Measurements from ENCODE around the gene TPRG1L. TPM values are rescaled to one million over a fixed set of nuclear protein-coding genes. Genes with fewer than 3 reads are reported as not detected.

Gene TPRG1L
- total and polyA plus RNA-seq, 2 experiments from 2014 or later = 6.2 to 20.3 TPM

DNA sequence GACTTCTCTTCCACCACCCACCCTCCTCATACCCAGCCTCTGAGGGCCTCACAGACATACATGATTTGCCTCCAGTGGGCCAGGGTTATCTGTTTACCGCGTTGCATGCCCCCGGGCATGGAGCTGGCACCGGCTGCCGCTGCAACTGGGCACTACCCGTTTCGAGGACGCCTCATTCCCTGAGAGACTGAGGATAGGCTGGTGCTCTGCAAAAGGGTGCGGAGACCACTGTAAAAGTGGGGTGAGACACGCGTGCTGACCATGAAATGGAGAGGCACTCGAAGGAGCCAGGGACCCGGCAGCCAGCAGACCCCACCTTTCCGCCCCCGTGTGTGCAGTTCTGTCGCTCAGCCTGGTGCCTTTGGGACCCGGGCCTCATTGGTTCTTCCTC lies 48.2 kb downstream of the TPRG1L start:
- peaks cover 29% of the 10 kb centered on the region for H3K4me1 Mint-ChIP-seq
- no peak overlapping the region for H3K27ac ChIP-seq (ENCODE audit: low read depth)
- H3K36me3 ChIP-seq (ENCODE audit: insufficient read depth) = no peaks in the 10 kb centered on the region
- H3K4me2 ChIP-seq = no peak overlapping the region
- H4K20me1 ChIP-seq (replicated peaks; ENCODE audit: insufficient read depth) = no peaks in the 10 kb centered on the region
- H3K27me3 ChIP-seq (ENCODE audit: insufficient read depth) = no peaks in the 10 kb centered on the region
- no peaks in the 10 kb centered on the region; the same call in 2 of the 3 replicates for H3K36me3 Mint-ChIP-seq (ENCODE audit: low read depth)
- no peaks in the 10 kb centered on the region for H3K9me2 ChIP-seq (ENCODE audit: insufficient read depth)
- DNase-seq (ENCODE audit: low spot score) = no peak
- peaks cover 22% of the 10 kb centered on the region for H3K27me3 Mint-ChIP-seq (ENCODE audit: insufficient read depth, low read depth, poor library complexity)
- no peak overlapping the region; the same call in 2 of the 3 replicates for H3K4me3 Mint-ChIP-seq
- H3K9me3 Mint-ChIP-seq = no peaks in the 10 kb centered on the region
- no peak for TF ChIP-seq STAT1 (IDR thresholded peaks at IDR 0.05; ENCODE audit: unreplicated experiment)
- no peak for TF ChIP-seq JUNB (IDR thresholded peaks at IDR 0.05; ENCODE audit: unreplicated experiment)
- TF ChIP-seq REST (IDR thresholded peaks at IDR 0.05; ENCODE audit: unreplicated experiment) = no peak
- TF ChIP-seq, protein P1, sequence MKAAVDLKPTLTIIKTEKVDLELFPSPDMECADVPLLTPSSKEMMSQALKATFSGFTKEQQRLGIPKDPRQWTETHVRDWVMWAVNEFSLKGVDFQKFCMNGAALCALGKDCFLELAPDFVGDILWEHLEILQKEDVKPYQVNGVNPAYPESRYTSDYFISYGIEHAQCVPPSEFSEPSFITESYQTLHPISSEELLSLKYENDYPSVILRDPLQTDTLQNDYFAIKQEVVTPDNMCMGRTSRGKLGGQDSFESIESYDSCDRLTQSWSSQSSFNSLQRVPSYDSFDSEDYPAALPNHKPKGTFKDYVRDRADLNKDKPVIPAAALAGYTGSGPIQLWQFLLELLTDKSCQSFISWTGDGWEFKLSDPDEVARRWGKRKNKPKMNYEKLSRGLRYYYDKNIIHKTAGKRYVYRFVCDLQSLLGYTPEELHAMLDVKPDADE (IDR thresholded peaks at IDR 0.05) = no peak
- TF ChIP-seq EZH2phosphoT487 (IDR thresholded peaks at IDR 0.05; ENCODE audit: unreplicated experiment) = no peak
- TF ChIP-seq, protein P2, sequence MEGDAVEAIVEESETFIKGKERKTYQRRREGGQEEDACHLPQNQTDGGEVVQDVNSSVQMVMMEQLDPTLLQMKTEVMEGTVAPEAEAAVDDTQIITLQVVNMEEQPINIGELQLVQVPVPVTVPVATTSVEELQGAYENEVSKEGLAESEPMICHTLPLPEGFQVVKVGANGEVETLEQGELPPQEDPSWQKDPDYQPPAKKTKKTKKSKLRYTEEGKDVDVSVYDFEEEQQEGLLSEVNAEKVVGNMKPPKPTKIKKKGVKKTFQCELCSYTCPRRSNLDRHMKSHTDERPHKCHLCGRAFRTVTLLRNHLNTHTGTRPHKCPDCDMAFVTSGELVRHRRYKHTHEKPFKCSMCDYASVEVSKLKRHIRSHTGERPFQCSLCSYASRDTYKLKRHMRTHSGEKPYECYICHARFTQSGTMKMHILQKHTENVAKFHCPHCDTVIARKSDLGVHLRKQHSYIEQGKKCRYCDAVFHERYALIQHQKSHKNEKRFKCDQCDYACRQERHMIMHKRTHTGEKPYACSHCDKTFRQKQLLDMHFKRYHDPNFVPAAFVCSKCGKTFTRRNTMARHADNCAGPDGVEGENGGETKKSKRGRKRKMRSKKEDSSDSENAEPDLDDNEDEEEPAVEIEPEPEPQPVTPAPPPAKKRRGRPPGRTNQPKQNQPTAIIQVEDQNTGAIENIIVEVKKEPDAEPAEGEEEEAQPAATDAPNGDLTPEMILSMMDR (conservative IDR thresholded peaks at IDR 0.05; ENCODE audit: low read depth in 2 of 2) = no peak
- TF ChIP-seq ZNF114 (CRISPR knock-in tag; IDR thresholded peaks at IDR 0.05) = no peak
- TF ChIP-seq NANOG (IDR thresholded peaks at IDR 0.05; ENCODE audit: borderline replicate concordance) = no peak
- TF ChIP-seq EZH2 (IDR thresholded peaks at IDR 0.05; ENCODE audit: low read depth, unreplicated experiment) = no peak
- no peak for TF ChIP-seq ZNF331 (CRISPR knock-in tag; IDR thresholded peaks at IDR 0.05; ENCODE audit: low read depth)
- no peak for TF ChIP-seq CREB1 (CRISPR knock-in tag; IDR thresholded peaks at IDR 0.05; ENCODE audit: low read depth)
- TF ChIP-seq, protein P3, sequence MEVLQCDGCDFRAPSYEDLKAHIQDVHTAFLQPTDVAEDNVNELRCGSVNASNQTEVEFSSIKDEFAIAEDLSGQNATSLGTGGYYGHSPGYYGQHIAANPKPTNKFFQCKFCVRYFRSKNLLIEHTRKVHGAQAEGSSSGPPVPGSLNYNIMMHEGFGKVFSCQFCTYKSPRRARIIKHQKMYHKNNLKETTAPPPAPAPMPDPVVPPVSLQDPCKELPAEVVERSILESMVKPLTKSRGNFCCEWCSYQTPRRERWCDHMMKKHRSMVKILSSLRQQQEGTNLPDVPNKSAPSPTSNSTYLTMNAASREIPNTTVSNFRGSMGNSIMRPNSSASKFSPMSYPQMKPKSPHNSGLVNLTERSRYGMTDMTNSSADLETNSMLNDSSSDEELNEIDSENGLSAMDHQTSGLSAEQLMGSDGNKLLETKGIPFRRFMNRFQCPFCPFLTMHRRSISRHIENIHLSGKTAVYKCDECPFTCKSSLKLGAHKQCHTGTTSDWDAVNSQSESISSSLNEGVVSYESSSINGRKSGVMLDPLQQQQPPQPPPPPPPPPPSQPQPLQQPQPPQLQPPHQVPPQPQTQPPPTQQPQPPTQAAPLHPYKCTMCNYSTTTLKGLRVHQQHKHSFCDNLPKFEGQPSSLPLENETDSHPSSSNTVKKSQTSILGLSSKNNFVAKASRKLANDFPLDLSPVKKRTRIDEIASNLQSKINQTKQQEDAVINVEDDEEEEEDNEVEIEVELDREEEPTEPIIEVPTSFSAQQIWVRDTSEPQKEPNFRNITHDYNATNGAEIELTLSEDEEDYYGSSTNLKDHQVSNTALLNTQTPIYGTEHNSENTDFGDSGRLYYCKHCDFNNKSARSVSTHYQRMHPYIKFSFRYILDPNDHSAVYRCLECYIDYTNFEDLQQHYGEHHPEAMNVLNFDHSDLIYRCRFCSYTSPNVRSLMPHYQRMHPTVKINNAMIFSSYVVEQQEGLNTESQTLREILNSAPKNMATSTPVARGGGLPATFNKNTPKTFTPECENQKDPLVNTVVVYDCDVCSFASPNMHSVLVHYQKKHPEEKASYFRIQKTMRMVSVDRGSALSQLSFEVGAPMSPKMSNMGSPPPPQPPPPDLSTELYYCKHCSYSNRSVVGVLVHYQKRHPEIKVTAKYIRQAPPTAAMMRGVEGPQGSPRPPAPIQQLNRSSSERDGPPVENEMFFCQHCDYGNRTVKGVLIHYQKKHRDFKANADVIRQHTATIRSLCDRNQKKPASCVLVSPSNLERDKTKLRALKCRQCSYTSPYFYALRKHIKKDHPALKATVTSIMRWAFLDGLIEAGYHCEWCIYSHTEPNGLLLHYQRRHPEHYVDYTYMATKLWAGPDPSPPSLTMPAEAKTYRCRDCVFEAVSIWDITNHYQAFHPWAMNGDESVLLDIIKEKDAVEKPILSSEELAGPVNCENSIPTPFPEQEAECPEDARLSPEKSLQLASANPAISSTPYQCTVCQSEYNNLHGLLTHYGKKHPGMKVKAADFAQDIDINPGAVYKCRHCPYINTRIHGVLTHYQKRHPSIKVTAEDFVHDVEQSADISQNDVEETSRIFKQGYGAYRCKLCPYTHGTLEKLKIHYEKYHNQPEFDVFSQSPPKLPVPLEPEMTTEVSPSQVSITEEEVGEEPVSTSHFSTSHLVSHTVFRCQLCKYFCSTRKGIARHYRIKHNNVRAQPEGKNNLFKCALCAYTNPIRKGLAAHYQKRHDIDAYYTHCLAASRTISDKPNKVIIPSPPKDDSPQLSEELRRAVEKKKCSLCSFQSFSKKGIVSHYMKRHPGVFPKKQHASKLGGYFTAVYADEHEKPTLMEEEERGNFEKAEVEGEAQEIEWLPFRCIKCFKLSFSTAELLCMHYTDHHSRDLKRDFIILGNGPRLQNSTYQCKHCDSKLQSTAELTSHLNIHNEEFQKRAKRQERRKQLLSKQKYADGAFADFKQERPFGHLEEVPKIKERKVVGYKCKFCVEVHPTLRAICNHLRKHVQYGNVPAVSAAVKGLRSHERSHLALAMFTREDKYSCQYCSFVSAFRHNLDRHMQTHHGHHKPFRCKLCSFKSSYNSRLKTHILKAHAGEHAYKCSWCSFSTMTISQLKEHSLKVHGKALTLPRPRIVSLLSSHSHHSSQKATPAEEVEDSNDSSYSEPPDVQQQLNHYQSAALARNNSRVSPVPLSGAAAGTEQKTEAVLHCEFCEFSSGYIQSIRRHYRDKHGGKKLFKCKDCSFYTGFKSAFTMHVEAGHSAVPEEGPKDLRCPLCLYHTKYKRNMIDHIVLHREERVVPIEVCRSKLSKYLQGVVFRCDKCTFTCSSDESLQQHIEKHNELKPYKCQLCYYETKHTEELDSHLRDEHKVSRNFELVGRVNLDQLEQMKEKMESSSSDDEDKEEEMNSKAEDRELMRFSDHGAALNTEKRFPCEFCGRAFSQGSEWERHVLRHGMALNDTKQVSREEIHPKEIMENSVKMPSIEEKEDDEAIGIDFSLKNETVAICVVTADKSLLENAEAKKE (CRISPR knock-in tag; IDR thresholded peaks at IDR 0.05) = no peak
- TF ChIP-seq POLR2AphosphoS5 (IDR thresholded peaks at IDR 0.05; ENCODE audit: low read depth) = no peak
- H3F3A ChIP-seq (replicated peaks; ENCODE audit: low read depth) = no peaks in the 10 kb centered on the region
- H3K4me1 ChIP-seq (ENCODE audit: insufficient read depth) = peaks cover 8% of the 10 kb centered on the region
- no peak overlapping the region for H2AFZ ChIP-seq
- H3K27ac Mint-ChIP-seq = no peak overlapping the region
- H3K4me3 ChIP-seq = no peak overlapping the region
- no peak for ATAC-seq
- no peaks in the 10 kb centered on the region for H3K79me2 ChIP-seq (replicated peaks; ENCODE audit: insufficient read depth)
